ENCODE data around the gene DCLK1.

GRCh38 chr13:36146511-36147269 is 15.5 kb upstream of the DCLK1 start:
- TF ChIP-seq CTCF (IDR thresholded peaks at IDR 0.05): no peak
- no peak for TF ChIP-seq EP300 (IDR thresholded peaks at IDR 0.05)

Data from esophagus muscularis mucosa (tissue), 3 donors.